Activated CD8-positive, alpha-beta memory T cell treated with anti-CD3 and anti-CD28 coated beads, Interleukin-2, amount 50 U/mL, for 24 hours (primary cell): ENCODE data around the gene SLC29A4.
A peak's percentile ranks its signal among the peaks of the same experiment; 100 is the strongest.
"Not testable (repeated sequence)": the region's sequence is repeated elsewhere in the genome, so short reads cannot be mapped to it uniquely, and the experiment has no call there.

Experiments
- DNase-seq: peaks from one replicate; pipeline ENCODE4 v3.0.0-alpha.2; 2020; ENCODE audit errors: extremely low read depth

The SLC29A4 gene

GRCh38 chr7:5296015-5296610 lies 13.4 kb downstream of the SLC29A4 start:
- no peak for DNase-seq

- DNase-seq = peak; percentile 32
These were observed 14.0 kb downstream of the SLC29A4 start for GRCh38 chr7:5296611-5297226.

- no peak for DNase-seq
These were observed 17.6 kb downstream of the SLC29A4 start for GRCh38 chr7:5300366-5300765.

- no peak for DNase-seq
These were observed 19.8 kb downstream of the SLC29A4 start for GRCh38 chr7:5302577-5302976.

GRCh38 chr7:5303061-5303460 lies 20.3 kb downstream of the SLC29A4 start:
- no peak for DNase-seq

- DNase-seq = no peak
These were observed 21.1 kb downstream of the SLC29A4 start for GRCh38 chr7:5303591-5304505.

GRCh38 chr7:5305050-5305449 lies 22.3 kb downstream of the SLC29A4 start:
- not testable (repeated sequence) for DNase-seq

- DNase-seq = not testable (repeated sequence)
These were observed 24.7 kb downstream of the SLC29A4 start for GRCh38 chr7:5307221-5308142.

GRCh38 chr7:5309146-5309545 lies 26.4 kb downstream of the SLC29A4 start:
- DNase-seq = no peak

- no peak for DNase-seq
These were observed 28.2 kb downstream of the SLC29A4 start for GRCh38 chr7:5310822-5311405.

- DNase-seq = not testable (repeated sequence)
These were observed 29.7 kb downstream of the SLC29A4 start for GRCh38 chr7:5312276-5313070.

- DNase-seq = not testable (repeated sequence)
These were observed 30.5 kb downstream of the SLC29A4 start for GRCh38 chr7:5313076-5313885.

- DNase-seq = no peak
These were observed 32.1 kb downstream of the SLC29A4 start for GRCh38 chr7:5314864-5315263.

- no peak for DNase-seq
These were observed 33.0 kb downstream of the SLC29A4 start for GRCh38 chr7:5315761-5316160.

- DNase-seq = not testable (repeated sequence)
These were observed 35.9 kb downstream of the SLC29A4 start for GRCh38 chr7:5318613-5319012.

- no peak for DNase-seq
These were observed 37.6 kb downstream of the SLC29A4 start for GRCh38 chr7:5320391-5320790.

GRCh38 chr7:5320802-5321396 lies 38.2 kb downstream of the SLC29A4 start:
- no peak for DNase-seq

- DNase-seq = no peak
These were observed 40.1 kb downstream of the SLC29A4 start for GRCh38 chr7:5322621-5323410.
